ENCODE measurements around the gene TMEM260. TPM values are rescaled to one million over a fixed set of nuclear protein-coding genes. Genes with fewer than 3 reads are reported as not detected.
A peak's percentile ranks its signal among the peaks of the same experiment; 100 is the strongest.

TMEM260 gene
- 11.6 TPM for polyA plus RNA-seq (2013, experiment 1 of 2)
- polyA plus RNA-seq (2013, experiment 2 of 2) = 11.9 TPM

DNA sequence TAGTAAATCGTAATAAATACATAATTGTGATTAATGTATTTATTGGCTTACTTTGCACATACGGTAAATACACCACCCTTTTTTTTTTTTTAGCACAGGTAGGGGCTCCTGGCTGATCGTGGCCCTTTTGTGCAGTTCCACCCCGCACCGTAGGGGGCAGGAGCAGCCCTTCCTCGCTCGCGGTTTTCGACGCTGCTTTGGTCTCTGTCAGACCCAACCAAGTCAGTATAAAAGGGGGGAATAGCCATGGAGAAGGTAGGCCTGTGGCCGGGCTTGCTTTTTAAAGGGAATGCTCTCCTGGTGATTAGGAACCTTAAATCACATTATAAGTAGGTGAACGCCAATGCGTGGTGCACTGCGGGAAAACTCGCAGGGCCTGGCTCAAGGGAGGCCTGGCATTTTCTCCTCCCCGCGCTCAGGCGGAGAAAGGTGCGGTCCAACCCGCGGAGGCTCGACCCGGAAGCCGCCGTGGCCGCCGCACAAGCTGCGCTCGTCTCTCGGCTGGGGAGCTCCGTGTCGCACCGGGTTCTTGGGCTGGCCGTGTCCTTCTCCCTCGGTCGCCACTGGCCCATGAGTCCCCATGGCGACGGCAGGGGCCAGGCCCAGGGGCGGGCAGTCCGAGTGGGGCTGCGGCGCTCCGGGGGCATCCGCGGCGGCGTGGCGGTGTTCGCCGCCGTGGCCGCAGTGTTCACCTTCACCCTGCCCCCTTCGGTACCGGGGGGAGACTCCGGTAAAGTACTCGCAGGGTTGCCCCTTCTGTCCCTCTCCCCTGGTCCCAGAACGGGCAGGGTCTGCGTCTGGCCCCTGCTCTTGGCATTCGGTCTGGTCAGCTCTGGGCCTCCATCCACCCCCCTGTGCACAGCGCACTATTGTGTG, at the start of gene TMEM260:
TMEM260 (plus strand) TSS at position 454 of the 876 bp plus-strand sequence; CDS start at position 571, 117 bp downstream.
- H3K4me3 ChIP-seq (ENCODE audit: low read length) = peak within 1 kb of the TSS; percentile 86
- H3K4ac ChIP-seq (ENCODE audit: low read depth, low read length) = peak within 1 kb of the TSS; percentile 85
- peaks cover 16% of the 10 kb centered on the region for H3K79me1 ChIP-seq (ENCODE audit: low read length)
- H3K23ac ChIP-seq (ENCODE audit: low read length) = peak within 1 kb of the TSS; percentile 17
- H3K4me2 ChIP-seq (ENCODE audit: low read length) = peak within 1 kb of the TSS; percentile 55
- H3K18ac ChIP-seq (ENCODE audit: low read length) = peak within 1 kb of the TSS; percentile 24
- DNase-seq = peak; percentile 93
- H2AK5ac ChIP-seq (ENCODE audit: low read length) = no peak within 1 kb of the TSS
- H4K8ac ChIP-seq (ENCODE audit: low read depth, low read length) = no peak within 1 kb of the TSS
- no peak within 1 kb of the TSS for H4K5ac ChIP-seq (ENCODE audit: low read length)
- peak within 1 kb of the TSS; percentile 91 for H3K56ac ChIP-seq (ENCODE audit: low read length)
- H3K36me3 ChIP-seq (ENCODE audit: control insufficient read depth, insufficient read depth, low read length) = no peaks in the 10 kb centered on the region
- peaks cover 22% of the 10 kb centered on the region for H3K79me2 ChIP-seq (ENCODE audit: control insufficient read depth, insufficient read depth, low read length)
- peak within 1 kb of the TSS; percentile 64 for H2BK120ac ChIP-seq (ENCODE audit: low read depth, low read length)
- H2BK5ac ChIP-seq (ENCODE audit: low read length) = no peak within 1 kb of the TSS
- H3K9ac ChIP-seq (ENCODE audit: low read length) = peak within 1 kb of the TSS; percentile 89
- H2BK15ac ChIP-seq (replicated peaks; ENCODE audit: low read depth) = no peak within 1 kb of the TSS
- H3K27me3 ChIP-seq (ENCODE audit: insufficient read depth, low read length, poor library complexity) = no peaks in the 10 kb centered on the region
- no peak within 1 kb of the TSS for H3K27ac ChIP-seq (ENCODE audit: low read depth, low read length)
- WGBS (ENCODE audit: extremely low coverage, insufficient coverage, low lambda C conversion rate) = no CpG with 5 or more reads among the region's 60 CpGs
- H3K4me1 ChIP-seq (ENCODE audit: control insufficient read depth, low read depth, low read length) = peaks cover 5% of the 10 kb centered on the region

DNA sequence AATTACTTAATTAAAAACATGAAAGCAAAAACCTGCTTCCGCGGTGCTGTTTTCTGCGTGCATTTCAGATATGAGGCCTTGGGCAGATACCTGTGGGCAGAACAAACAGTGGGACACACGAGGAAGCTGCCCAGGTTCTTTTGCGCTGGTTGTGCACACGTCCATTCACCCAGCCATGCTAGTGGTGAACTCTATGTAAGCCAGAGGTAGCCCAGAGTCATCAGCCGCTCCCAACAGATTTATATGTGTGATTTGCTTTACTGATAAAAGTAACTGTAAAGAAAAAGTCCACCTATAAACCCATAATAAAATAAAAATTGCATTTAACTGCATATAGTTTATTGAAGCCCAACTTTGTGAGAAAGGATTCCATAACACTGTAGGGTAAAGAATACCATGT, 47.1 kb upstream of the TMEM260 start:
- H3K56ac ChIP-seq (ENCODE audit: low read length) = no peak overlapping the region
- H3K9ac ChIP-seq (ENCODE audit: low read length) = no peak overlapping the region
- H3K4me2 ChIP-seq (ENCODE audit: low read length) = no peak overlapping the region
- no peaks in the 10 kb centered on the region for H3K36me3 ChIP-seq (ENCODE audit: control insufficient read depth, insufficient read depth, low read length)
- no peak overlapping the region for H3K4me3 ChIP-seq (ENCODE audit: low read length)
- H2BK15ac ChIP-seq (replicated peaks; ENCODE audit: low read depth) = no peak overlapping the region
- H3K4me1 ChIP-seq (ENCODE audit: control insufficient read depth, low read depth, low read length) = no peaks in the 10 kb centered on the region
- H3K27me3 ChIP-seq (ENCODE audit: insufficient read depth, low read length, poor library complexity) = no peaks in the 10 kb centered on the region
- no peak overlapping the region for H4K5ac ChIP-seq (ENCODE audit: low read length)
- no peak overlapping the region for H2AK5ac ChIP-seq (ENCODE audit: low read length)
- no peak for DNase-seq
- H2BK5ac ChIP-seq (ENCODE audit: low read length) = no peak overlapping the region
- H3K4ac ChIP-seq (ENCODE audit: low read depth, low read length) = no peak overlapping the region
- no peaks in the 10 kb centered on the region for H3K79me1 ChIP-seq (ENCODE audit: low read length)
- H3K79me2 ChIP-seq (ENCODE audit: control insufficient read depth, insufficient read depth, low read length) = no peaks in the 10 kb centered on the region
- H2BK120ac ChIP-seq (ENCODE audit: low read depth, low read length) = no peak overlapping the region
- no peak overlapping the region for H3K27ac ChIP-seq (ENCODE audit: low read depth, low read length)
- H3K18ac ChIP-seq (ENCODE audit: low read length) = no peak overlapping the region
- no peak overlapping the region for H3K23ac ChIP-seq (ENCODE audit: low read length)
- no peak overlapping the region for H4K8ac ChIP-seq (ENCODE audit: low read depth, low read length)
- no CpG with 5 or more reads among the region's 7 CpGs for WGBS (ENCODE audit: extremely low coverage, insufficient coverage, low lambda C conversion rate)

DNA sequence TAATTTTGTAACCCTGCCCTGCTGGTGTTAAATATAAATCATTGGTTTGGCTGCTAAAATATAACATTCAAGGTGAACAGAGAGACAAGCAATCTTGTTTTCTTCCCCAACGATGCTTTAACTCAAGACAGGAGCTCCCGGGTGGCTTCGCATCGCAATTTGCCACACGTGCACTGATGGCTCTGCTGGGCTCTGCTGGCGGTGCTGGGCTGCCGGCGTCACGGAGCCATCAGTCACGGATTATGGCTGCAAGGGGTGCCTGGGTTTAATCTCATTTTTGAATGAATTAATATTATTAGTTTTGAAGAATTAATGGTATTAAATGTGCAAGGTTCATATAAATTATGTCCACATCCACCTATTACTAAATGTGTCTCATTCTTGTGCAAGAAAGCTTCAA, 44.9 kb upstream of the TMEM260 start:
- Histone ChIP-seq H3K79me2 (ENCODE audit: control insufficient read depth, insufficient read depth, low read length) (no peaks in the 10 kb centered on the region), H3K79me1 (ENCODE audit: low read length) (no peaks in the 10 kb centered on the region), H3K9ac (ENCODE audit: low read length) (no peak overlapping the region), H2BK15ac (replicated peaks; ENCODE audit: low read depth) (no peak overlapping the region), H3K4me3 (ENCODE audit: low read length) (no peak overlapping the region), H3K4me2 (ENCODE audit: low read length) (no peak overlapping the region), H3K27me3 (ENCODE audit: insufficient read depth, low read length, poor library complexity) (no peaks in the 10 kb centered on the region), H3K27ac (ENCODE audit: low read depth, low read length) (no peak overlapping the region), H3K4ac (ENCODE audit: low read depth, low read length) (no peak overlapping the region), H3K56ac (ENCODE audit: low read length) (no peak overlapping the region), H2AK5ac (ENCODE audit: low read length) (no peak overlapping the region), H3K36me3 (ENCODE audit: control insufficient read depth, insufficient read depth, low read length) (no peaks in the 10 kb centered on the region), H3K18ac (ENCODE audit: low read length) (no peak overlapping the region), H3K4me1 (ENCODE audit: control insufficient read depth, low read depth, low read length) (no peaks in the 10 kb centered on the region), H2BK120ac (ENCODE audit: low read depth, low read length) (no peak overlapping the region), H4K5ac (ENCODE audit: low read length) (no peak overlapping the region), H2BK5ac (ENCODE audit: low read length) (no peak overlapping the region), H3K23ac (ENCODE audit: low read length) (no peak overlapping the region), H4K8ac (ENCODE audit: low read depth, low read length) (no peak overlapping the region)
- no CpG with 5 or more reads among the region's 10 CpGs for WGBS (ENCODE audit: extremely low coverage, insufficient coverage, low lambda C conversion rate)
- DNase-seq = no peak

DNA sequence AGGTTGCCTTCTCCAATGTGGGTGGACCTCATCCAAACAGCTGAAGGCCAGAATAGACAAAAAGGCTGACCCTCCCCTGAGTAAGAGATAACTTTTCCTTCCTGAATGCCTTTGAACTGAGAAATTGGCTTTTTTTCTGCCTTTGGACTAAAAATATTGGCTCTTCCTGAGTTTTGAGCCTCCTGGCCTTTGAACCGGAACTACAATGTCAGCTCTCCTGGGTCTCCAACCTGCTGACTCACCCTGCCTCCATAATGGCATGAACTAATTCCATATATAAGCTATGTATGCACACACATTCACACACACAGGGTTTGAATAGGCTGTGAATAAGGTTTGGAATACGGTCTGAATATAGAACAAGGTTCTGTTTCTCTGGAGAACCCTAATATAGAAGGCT, 39.7 kb upstream of the TMEM260 start:
- no CpG with 5 or more reads among the region's 2 CpGs for WGBS (ENCODE audit: extremely low coverage, insufficient coverage, low lambda C conversion rate)
- Histone ChIP-seq H3K27me3 (ENCODE audit: insufficient read depth, low read length, poor library complexity) (no peaks in the 10 kb centered on the region), H4K8ac (ENCODE audit: low read depth, low read length) (no peak overlapping the region), H3K79me1 (ENCODE audit: low read length) (no peaks in the 10 kb centered on the region), H3K18ac (ENCODE audit: low read length) (no peak overlapping the region), H3K23ac (ENCODE audit: low read length) (no peak overlapping the region), H3K4me3 (ENCODE audit: low read length) (no peak overlapping the region), H2AK5ac (ENCODE audit: low read length) (no peak overlapping the region), H2BK120ac (ENCODE audit: low read depth, low read length) (no peak overlapping the region), H3K56ac (ENCODE audit: low read length) (no peak overlapping the region), H3K79me2 (ENCODE audit: control insufficient read depth, insufficient read depth, low read length) (no peaks in the 10 kb centered on the region), H2BK15ac (replicated peaks; ENCODE audit: low read depth) (no peak overlapping the region), H3K4ac (ENCODE audit: low read depth, low read length) (no peak overlapping the region), H3K36me3 (ENCODE audit: control insufficient read depth, insufficient read depth, low read length) (no peaks in the 10 kb centered on the region), H3K9ac (ENCODE audit: low read length) (no peak overlapping the region), H4K5ac (ENCODE audit: low read length) (no peak overlapping the region), H3K4me1 (ENCODE audit: control insufficient read depth, low read depth, low read length) (no peaks in the 10 kb centered on the region), H3K4me2 (ENCODE audit: low read length) (no peak overlapping the region), H2BK5ac (ENCODE audit: low read length) (no peak overlapping the region), H3K27ac (ENCODE audit: low read depth, low read length) (no peak overlapping the region)
- DNase-seq = no peak

DNA sequence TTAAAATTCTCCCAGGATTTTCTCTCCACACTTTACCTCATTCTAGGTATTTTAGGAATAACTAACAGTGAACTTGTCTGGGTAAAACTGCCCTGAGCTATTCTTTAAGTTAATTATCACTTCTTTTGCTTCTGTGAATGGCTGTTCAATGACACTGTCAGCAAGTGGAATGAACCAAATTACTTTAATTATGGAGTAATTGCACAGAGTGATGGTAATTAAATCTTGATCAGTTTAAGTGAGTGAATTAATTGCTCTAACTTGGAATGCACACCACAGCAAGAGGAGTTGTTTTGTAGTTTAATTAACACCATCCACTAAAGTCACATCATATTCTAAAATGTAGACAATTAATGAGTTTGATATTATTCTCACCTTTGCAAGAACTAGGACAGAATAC, 36.2 kb upstream of the TMEM260 start:
- H4K8ac ChIP-seq (ENCODE audit: low read depth, low read length) = no peak overlapping the region

More for the DNA sequence above, 36.2 kb upstream of the TMEM260 start:
- no peak overlapping the region for H2AK5ac ChIP-seq (ENCODE audit: low read length)
- H3K27ac ChIP-seq (ENCODE audit: low read depth, low read length) = no peak overlapping the region
- no peak overlapping the region for H3K9ac ChIP-seq (ENCODE audit: low read length)
- no peak overlapping the region for H3K23ac ChIP-seq (ENCODE audit: low read length)
- no peak overlapping the region for H3K4ac ChIP-seq (ENCODE audit: low read depth, low read length)
- no peak overlapping the region for H3K4me2 ChIP-seq (ENCODE audit: low read length)
- H4K5ac ChIP-seq (ENCODE audit: low read length) = no peak overlapping the region
- H3K36me3 ChIP-seq (ENCODE audit: control insufficient read depth, insufficient read depth, low read length) = no peaks in the 10 kb centered on the region
- no peaks in the 10 kb centered on the region for H3K79me2 ChIP-seq (ENCODE audit: control insufficient read depth, insufficient read depth, low read length)
- no peak overlapping the region for H2BK120ac ChIP-seq (ENCODE audit: low read depth, low read length)
- H3K27me3 ChIP-seq (ENCODE audit: insufficient read depth, low read length, poor library complexity) = no peaks in the 10 kb centered on the region
- no peak overlapping the region for H3K4me3 ChIP-seq (ENCODE audit: low read length)
- H3K79me1 ChIP-seq (ENCODE audit: low read length) = no peaks in the 10 kb centered on the region
- no peak overlapping the region for H2BK15ac ChIP-seq (replicated peaks; ENCODE audit: low read depth)
- no peak for DNase-seq
- H3K18ac ChIP-seq (ENCODE audit: low read length) = no peak overlapping the region
- no peaks in the 10 kb centered on the region for H3K4me1 ChIP-seq (ENCODE audit: control insufficient read depth, low read depth, low read length)
- H3K56ac ChIP-seq (ENCODE audit: low read length) = no peak overlapping the region
- H2BK5ac ChIP-seq (ENCODE audit: low read length) = no peak overlapping the region

All from mesendoderm (in vitro differentiated cells).